SH-SY5Y (cell line): Measurements from ENCODE around the gene AK4.

Experiments
- GATA2 ChIP-seq: IDR thresholded peaks from 2 replicates; pipeline ENCODE4 v1.6.1; 2011; ENCODE audit warnings: mild to moderate bottlenecking, low read depth, low read length
- GATA3 ChIP-seq: IDR thresholded peaks from 2 replicates; pipeline ENCODE4 v1.6.1; 2011; ENCODE audit warnings: low read depth, mild to moderate bottlenecking, low read length, moderate library complexity

DNA sequence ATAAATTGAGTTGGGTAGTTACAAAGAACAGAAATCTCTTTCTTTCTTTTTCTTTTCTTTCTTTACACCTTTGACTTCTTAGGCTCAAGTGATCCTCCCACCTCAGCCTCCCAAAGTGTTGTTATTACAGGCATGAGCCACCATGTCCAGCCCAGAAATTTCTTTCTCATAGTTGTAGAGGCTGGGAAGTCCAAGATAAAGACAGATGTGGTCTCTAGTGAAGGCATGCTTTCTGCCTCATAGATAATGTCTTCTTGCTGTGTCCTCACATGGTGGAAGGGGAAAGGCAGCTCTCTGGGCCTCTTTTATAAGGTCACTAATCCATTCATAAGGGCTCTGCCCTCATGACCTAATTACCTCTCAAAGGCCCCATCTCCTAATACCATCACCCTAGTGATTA is 97.3 kb downstream of the AK4 start:
- no peak for TF ChIP-seq GATA2
- TF ChIP-seq GATA3: no peak
